GM23338 (cell line): ENCODE measurements around the gene EBF4. TPM values are rescaled to one million over a fixed set of nuclear protein-coding genes. Genes with fewer than 3 reads are reported as not detected.

Source experiments
- ATAC-seq: fragments of 200-7000 bp; cut with Tn5 transposase; 3 replicates; pipeline ENCODE4 v1.9.1; 2020
- DNase-seq: peaks from one replicate; pipeline ENCODE4 v3.0.0-alpha.2; 2015; ENCODE audit warnings: low spot score
- H2AFZ ChIP-seq: fragments of 200-600 bp; sonication (generic); 2 replicates; pipeline ENCODE4 v1.8.0; 2016; ENCODE audit warnings: antibody characterized with exemption, mild to moderate bottlenecking, moderate library complexity
- H3F3A ChIP-seq: fragments of 200-600 bp; sonication (generic); replicated peaks from 2 replicates; pipeline ENCODE4 v1.8.0; 2017; ENCODE audit warnings: antibody characterized with exemption, mixed run types, low read depth
- H3K27ac ChIP-seq: fragments of 200-600 bp; sonication (generic); 2 replicates; pipeline ENCODE4 v1.6.1; 2016; ENCODE audit warnings: low read depth
- H3K27me3 ChIP-seq: fragments of 200-600 bp; sonication (generic); 2 replicates; pipeline ENCODE4 v1.8.0; 2016; ENCODE audit warnings: mild to moderate bottlenecking, mixed run types, moderate library complexity; ENCODE audit not compliant: insufficient read depth
- H3K36me3 ChIP-seq: fragments of 200-600 bp; sonication (generic); 2 replicates; pipeline ENCODE4 v1.8.0; 2016; ENCODE audit warnings: mild to moderate bottlenecking; ENCODE audit not compliant: insufficient read depth
- H3K4me1 ChIP-seq: fragments of 200-600 bp; sonication (generic); 2 replicates; pipeline ENCODE4 v1.8.0; 2016; ENCODE audit warnings: mild to moderate bottlenecking, moderate library complexity; ENCODE audit not compliant: insufficient read depth
- H3K4me2 ChIP-seq: fragments of 200-600 bp; sonication (generic); 2 replicates; pipeline ENCODE4 v1.7.1; 2017; ENCODE audit warnings: mixed run types
- H3K4me3 ChIP-seq: fragments of 200-600 bp; sonication (generic); 2 replicates; pipeline ENCODE4 v1.6.1; 2016; ENCODE audit warnings: mixed run types
- H3K79me2 ChIP-seq: fragments of 200-600 bp; sonication (generic); replicated peaks from 2 replicates; pipeline ENCODE4 v1.8.0; 2017; ENCODE audit warnings: mild to moderate bottlenecking; ENCODE audit not compliant: insufficient read depth
- H3K9me2 ChIP-seq: fragments of 200-600 bp; sonication (generic); 2 replicates; pipeline ENCODE4 v1.8.0; 2017; ENCODE audit not compliant: insufficient read depth
- H4K20me1 ChIP-seq: fragments of 200-600 bp; sonication (generic); replicated peaks from 2 replicates; pipeline ENCODE4 v1.8.0; 2017; ENCODE audit warnings: mild to moderate bottlenecking; ENCODE audit not compliant: insufficient read depth
- H3K27ac Mint-ChIP-seq: 2 replicates; pipeline ENCODE4 v1.8.0; 2020; ENCODE audit warnings: inconsistent platforms, mild to moderate bottlenecking, moderate library complexity, mixed read lengths
- H3K27me3 Mint-ChIP-seq: 3 replicates; pipeline ENCODE4 v1.8.0; 2022; ENCODE audit warnings: low read depth, mild to moderate bottlenecking, moderate library complexity, mixed read lengths, inconsistent platforms; ENCODE audit not compliant: insufficient read depth, poor library complexity
- H3K36me3 Mint-ChIP-seq: 3 replicates; pipeline ENCODE4 v1.8.0; 2021; ENCODE audit warnings: low read depth, mild to moderate bottlenecking, inconsistent platforms, moderate library complexity, mixed read lengths
- H3K4me1 Mint-ChIP-seq: 3 replicates; pipeline ENCODE4 v1.8.0; 2020; ENCODE audit warnings: mild to moderate bottlenecking, inconsistent platforms, mixed read lengths
- H3K4me3 Mint-ChIP-seq: 3 replicates; pipeline ENCODE4 v1.8.0; 2021; ENCODE audit warnings: moderate library complexity, mild to moderate bottlenecking, inconsistent platforms, mixed read lengths
- H3K9me3 Mint-ChIP-seq: 3 replicates; pipeline ENCODE4 v1.8.0; 2020; ENCODE audit warnings: moderate library complexity, mild to moderate bottlenecking, inconsistent platforms, mixed read lengths
- CREB1 ChIP-seq: fragments of 250-450 bp; sonication (Bioruptor Pico); IDR thresholded peaks from 2 replicates; pipeline ENCODE4 v1.5.0; 2020; ENCODE audit warnings: low read depth, mild to moderate bottlenecking, moderate library complexity
- CTCF ChIP-seq, 2 experiments: fragments of 200-600 bp in 1 of 2; sonication (generic) in 1 of 2; conservative IDR thresholded peaks; 2 replicates each; pipeline versions ENCODE4 v1.5.1 to v1.6.1; 2016 to 2017; ENCODE audit warnings: antibody characterized with exemption in 2 of 2, low read depth in 2 of 2, mild to moderate bottlenecking in 2 of 2, moderate library complexity in 1 of 2
- ETS1 ChIP-seq: IDR thresholded peaks from 2 replicates; pipeline ENCODE4 v1.6.1; 2016; ENCODE audit warnings: antibody characterized with exemption
- EZH2 ChIP-seq: fragments of 200-600 bp; sonication (generic); IDR thresholded peaks from one replicate; pipeline ENCODE4 v1.8.0; 2017; ENCODE audit warnings: antibody characterized with exemption, mild to moderate bottlenecking, low read depth; ENCODE audit not compliant: unreplicated experiment
- EZH2phosphoT487 ChIP-seq: fragments of 200-600 bp; sonication (generic); IDR thresholded peaks from one replicate; pipeline ENCODE4 v1.8.1; 2018; ENCODE audit warnings: antibody characterized with exemption; ENCODE audit not compliant: unreplicated experiment
- JUNB ChIP-seq: IDR thresholded peaks from one replicate; pipeline ENCODE4 v1.6.1; 2016; ENCODE audit warnings: antibody characterized with exemption; ENCODE audit not compliant: unreplicated experiment
- NANOG ChIP-seq: IDR thresholded peaks from 2 replicates; pipeline ENCODE4 v1.6.1; 2016; ENCODE audit warnings: antibody characterized with exemption, borderline replicate concordance
- POLR2AphosphoS5 ChIP-seq: IDR thresholded peaks from 2 replicates; pipeline ENCODE4 v1.6.1; 2016; ENCODE audit warnings: antibody characterized with exemption, low read depth
- REST ChIP-seq: IDR thresholded peaks from one replicate; pipeline ENCODE4 v1.6.1; 2018; ENCODE audit warnings: antibody characterized with exemption; ENCODE audit not compliant: unreplicated experiment
- STAT1 ChIP-seq: IDR thresholded peaks from one replicate; pipeline ENCODE4 v1.6.1; 2016; ENCODE audit warnings: antibody characterized with exemption; ENCODE audit not compliant: unreplicated experiment
- ZNF114 ChIP-seq: fragments of 250-450 bp; sonication (Bioruptor Pico); IDR thresholded peaks from 2 replicates; pipeline ENCODE4 v1.5.0; 2020; ENCODE audit warnings: mild to moderate bottlenecking, moderate library complexity
- ZNF331 ChIP-seq: fragments of 250-450 bp; sonication (Bioruptor Pico); IDR thresholded peaks from 2 replicates; pipeline ENCODE4 v1.5.0; 2020; ENCODE audit warnings: low read depth, mild to moderate bottlenecking, moderate library complexity
- ZNF462 ChIP-seq: fragments of 250-450 bp; sonication (Bioruptor Pico); IDR thresholded peaks from 2 replicates; pipeline ENCODE4 v1.5.0; 2020; ENCODE audit warnings: mild to moderate bottlenecking, moderate library complexity
- polyA plus RNA-seq: library from polyadenylated mRNA; unstranded; fragments of >200 nt; fragmentation: Nextera tagmentation; extraction: Ambion mirVana; gene quantifications from 2 replicates; pipeline ENCODE4 v1.2.1, GENCODE V29; 2016
- total RNA-seq: library from RNA; depleted of rRNA; stranded (reverse); fragments of >200 nt; shearing (Covaris generic); gene quantifications from 2 replicates; pipeline ENCODE4 v1.2.3, GENCODE V29; 2014

Gene EBF4
- total and polyA plus RNA-seq, 2 experiments from 2014 or later: 0.66 to 1.6 TPM

- Histone ChIP-seq H3K4me2 (peak overlapping the region; percentile 65), H3K27me3 (peaks cover 90% of the 10 kb centered on the region), H3K27ac (no peak overlapping the region), H2AFZ (peak overlapping the region; percentile 43; the same call in 1 of the 2 replicates), H3K4me1 (peaks cover 11% of the 10 kb centered on the region; the same call in 1 of the 2 replicates), H3K36me3 (no peaks in the 10 kb centered on the region), H3K4me3 (peak overlapping the region; percentile 46), H3K9me2 (no peaks in the 10 kb centered on the region), H4K20me1 (peaks cover 11% of the 10 kb centered on the region; the same call in 1 of the 2 replicates), H3K79me2 (no peaks in the 10 kb centered on the region), H3F3A (peaks cover 7% of the 10 kb centered on the region; the same call in 1 of the 2 replicates)
- DNase-seq: peak; percentile 62
- ATAC-seq: peak; percentile 30
- no peak for TF ChIP-seq STAT1
- no peak for TF ChIP-seq ETS1
- TF ChIP-seq REST: no peak
- TF ChIP-seq CREB1 (CRISPR knock-in tag): no peak
- TF ChIP-seq EZH2: no peak
- no peak for TF ChIP-seq ZNF462 (CRISPR knock-in tag)
- TF ChIP-seq ZNF114 (CRISPR knock-in tag): no peak
- no peak for TF ChIP-seq ZNF331 (CRISPR knock-in tag)
- TF ChIP-seq EZH2phosphoT487: no peak
- no peak for TF ChIP-seq CTCF (conservative IDR thresholded peaks at IDR 0.05; ENCODE audit: low read depth in 2 of 2)
- no peak for TF ChIP-seq NANOG
- TF ChIP-seq JUNB: no peak
- TF ChIP-seq POLR2AphosphoS5: no peak
- peaks cover 7% of the 10 kb centered on the region; the same call in 1 of the 3 replicates for H3K36me3 Mint-ChIP-seq
- peaks cover 77% of the 10 kb centered on the region for H3K27me3 Mint-ChIP-seq
- peaks cover 9% of the 10 kb centered on the region; the same call in 2 of the 3 replicates for H3K9me3 Mint-ChIP-seq
- H3K4me3 Mint-ChIP-seq: peak overlapping the region; percentile 49
- H3K27ac Mint-ChIP-seq: no peak overlapping the region
- peaks cover 37% of the 10 kb centered on the region for H3K4me1 Mint-ChIP-seq
Measured at GRCh38 chr20:2694008-2694471, 1.5 kb downstream of the EBF4 start.
